CD4-positive, alpha-beta memory T cell (primary cell): ENCODE measurements around the gene HS6ST3. TPM values are rescaled to one million over a fixed set of nuclear protein-coding genes. Genes with fewer than 3 reads are reported as not detected.

Source experiments
- CTCF ChIA-PET: fragments of 350-600 bp; sonication (Branson Sonifier 250); formaldehyde crosslinking; loops from one replicate; lab custom pipeline; 2021; ENCODE audit warnings: inconsistent platforms; ENCODE audit not compliant: partially characterized antibody; lab: Charles Lee
- POLR2A ChIA-PET: fragments of 350-600 bp; sonication (Branson Sonifier 250); formaldehyde crosslinking; loops from one replicate; lab custom pipeline; 2021; ENCODE audit not compliant: partially characterized antibody; lab: Charles Lee
- DNase-seq, 5 donors: peaks; one replicate each; pipeline versions ENCODE4 v3.0.0 to v3.0.0-alpha.2; 2020 to 2022; ENCODE audit warnings: mixed read lengths in 1 of 5
- H3K27ac ChIP-seq: one replicate; pipeline ENCODE4 v1.7.0; 2013; ENCODE audit warnings: low read depth, low read length
- H3K27me3 ChIP-seq: 2 replicates; pipeline ENCODE4 v1.7.0; 2013; ENCODE audit warnings: mild to moderate bottlenecking, low read length, moderate library complexity; ENCODE audit not compliant: insufficient read depth
- H3K36me3 ChIP-seq: 2 replicates; pipeline ENCODE4 v1.7.0; 2013; ENCODE audit warnings: mild to moderate bottlenecking, low read length, moderate library complexity; ENCODE audit not compliant: insufficient read depth
- H3K4me1 ChIP-seq: 2 replicates; pipeline ENCODE4 v1.7.0; 2013; ENCODE audit warnings: mild to moderate bottlenecking, low read length, moderate library complexity; ENCODE audit not compliant: insufficient read depth
- H3K4me3 ChIP-seq, 2 donors: one replicate each; pipeline ENCODE4 v1.7.0; 2013; ENCODE audit warnings: low read length in 2 of 2, mild to moderate bottlenecking in 1 of 2
- H3K9me3 ChIP-seq, 2 donors: one replicate each; pipeline ENCODE4 v1.7.0; 2013; ENCODE audit warnings: low read length in 2 of 2, control low read depth in 1 of 2; ENCODE audit not compliant: control insufficient read depth in 1 of 2
- H3K27ac Mint-ChIP-seq, 7 donors: one replicate each; pipeline ENCODE4 v1.8.0; 2020 to 2021; ENCODE audit warnings: mixed read lengths in 7 of 7, mild to moderate bottlenecking in 6 of 7, inconsistent platforms in 3 of 7, moderate library complexity in 3 of 7
- H3K27me3 Mint-ChIP-seq, 2 donors: one replicate each; pipeline ENCODE4 v1.8.0; 2020 to 2021; ENCODE audit warnings: mixed read lengths in 2 of 2
- H3K36me3 Mint-ChIP-seq, 2 donors: one replicate each; pipeline ENCODE4 v1.8.0; 2020 to 2021; ENCODE audit warnings: mixed read lengths in 2 of 2, inconsistent platforms in 1 of 2, mild to moderate bottlenecking in 1 of 2
- H3K4me1 Mint-ChIP-seq, 4 donors: one replicate each; pipeline ENCODE4 v1.8.0; 2020 to 2021; ENCODE audit warnings: mixed read lengths in 4 of 4, mild to moderate bottlenecking in 1 of 4
- H3K4me3 Mint-ChIP-seq, 8 donors: one replicate each; pipeline ENCODE4 v1.8.0; 2020 to 2021; ENCODE audit warnings: mixed read lengths in 8 of 8, mild to moderate bottlenecking in 7 of 8, moderate library complexity in 6 of 8, inconsistent platforms in 3 of 8
- H3K9me3 Mint-ChIP-seq, 8 donors: one replicate each; pipeline ENCODE4 v1.8.0; 2020 to 2021; ENCODE audit warnings: mixed read lengths in 8 of 8, mild to moderate bottlenecking in 5 of 8, inconsistent platforms in 3 of 8, moderate library complexity in 1 of 8
- intact Hi-C: fragments of 100-400 bp; cut with micrococcal nuclease; formaldehyde crosslinking; loops from one replicate; pipeline ENCODE4 v1.15.1; 2023
- polyA plus RNA-seq, 2 donors: library from polyadenylated mRNA; unstranded; fragments of 300-500 nt; fragmentation: Illumina TruSeq; gene quantifications; one replicate each; pipeline ENCODE4 v1.2.3, GENCODE V29; 2021
- total RNA-seq, 2 experiments: library from RNA; stranded (reverse); gene quantifications; one replicate each; pipeline ENCODE4 v1.2.3, GENCODE V29; 2021

Gene HS6ST3
- total and polyA plus RNA-seq, 4 experiments from 2014 or later: not detected

- H3K4me3 ChIP-seq: no peak overlapping the region
- H3K27me3 Mint-ChIP-seq: no peaks in the 10 kb centered on the region
- peaks cover 0 to 6% (median 1%) of the 10 kb centered on the region in 8 donors for H3K9me3 Mint-ChIP-seq
- H3K27me3 ChIP-seq: no peaks in the 10 kb centered on the region
- intact Hi-C loops: no loop called here
- CTCF ChIA-PET: no interaction called here
- H3K36me3 Mint-ChIP-seq: no peaks in the 10 kb centered on the region
- POLR2A ChIA-PET: no interaction called here
- no peak for DNase-seq
- H3K4me3 Mint-ChIP-seq: no peak overlapping the region
- no peak overlapping the region for H3K27ac Mint-ChIP-seq
- H3K36me3 ChIP-seq: no peaks in the 10 kb centered on the region
- H3K4me1 ChIP-seq: no peaks in the 10 kb centered on the region
- H3K27ac ChIP-seq: no peak overlapping the region
- H3K9me3 ChIP-seq: no peaks in the 10 kb centered on the region
- H3K4me1 Mint-ChIP-seq: no peaks in the 10 kb centered on the region
Observed at GRCh38 chr13:96377835-96378234, 287.9 kb downstream of the HS6ST3 start.

DNA sequence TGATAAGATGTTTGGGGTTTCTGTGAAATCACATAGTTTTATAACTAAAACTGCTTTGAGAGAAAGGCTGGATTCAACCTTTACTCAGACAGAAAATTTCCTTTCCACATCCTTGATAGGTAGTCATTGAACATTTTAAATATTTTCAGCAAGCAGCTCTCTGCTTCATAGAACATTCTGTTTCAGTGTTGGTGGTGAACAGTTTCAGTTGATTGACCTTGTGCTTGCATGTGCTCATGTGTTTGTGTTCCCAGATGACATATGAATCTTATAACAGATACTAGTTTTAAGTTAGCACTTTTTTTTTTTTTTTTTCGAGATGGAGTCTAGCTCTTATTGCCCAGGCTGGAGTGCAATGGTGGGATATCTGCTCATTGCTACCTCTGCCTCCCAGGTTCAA is 290.1 kb downstream of the HS6ST3 start:
- H3K4me1 Mint-ChIP-seq: no peaks in the 10 kb centered on the region
- POLR2A ChIA-PET: no interaction called here
- no peak overlapping the region for H3K27ac Mint-ChIP-seq

DNA sequence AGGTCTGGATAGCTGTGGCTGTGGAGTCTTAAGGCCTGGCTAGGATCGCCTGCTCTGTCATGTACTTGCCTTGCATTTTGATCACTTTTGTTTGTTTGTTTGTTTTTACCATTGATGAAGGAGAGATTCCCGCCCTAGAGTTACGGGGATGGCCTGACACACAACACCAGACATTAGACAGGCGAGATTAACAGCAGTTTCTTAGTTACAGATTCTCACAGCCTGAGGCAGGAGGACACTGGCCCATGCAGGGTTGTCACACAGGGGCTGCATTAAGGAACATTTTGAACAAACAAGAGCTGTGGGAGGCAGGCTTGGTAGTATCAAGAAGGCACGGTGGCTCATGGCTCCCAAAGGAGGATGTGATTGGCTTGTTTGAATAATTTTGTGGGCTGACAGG is 291.8 kb downstream of the HS6ST3 start:
- H3K4me1 Mint-ChIP-seq: no peaks in the 10 kb centered on the region
- no peak for DNase-seq
- CTCF ChIA-PET: no interaction called here
- Histone ChIP-seq H3K27me3 (no peaks in the 10 kb centered on the region), H3K9me3 (no peaks in the 10 kb centered on the region), H3K4me1 (no peaks in the 10 kb centered on the region), H3K27ac (no peak overlapping the region), H3K36me3 (no peaks in the 10 kb centered on the region), H3K4me3 (no peak overlapping the region)
- H3K27ac Mint-ChIP-seq: no peak overlapping the region
- peak overlapping the region in 1 of 8 donors; percentile 5 for H3K4me3 Mint-ChIP-seq
- POLR2A ChIA-PET: no interaction called here
- H3K9me3 Mint-ChIP-seq: peaks cover 0 to 7% (median 3%) of the 10 kb centered on the region in 8 donors
- intact Hi-C loops: no loop called here
- H3K27me3 Mint-ChIP-seq: no peaks in the 10 kb centered on the region
- no peaks in the 10 kb centered on the region for H3K36me3 Mint-ChIP-seq

More for the DNA sequence above, 290.1 kb downstream of the HS6ST3 start:
- H3K4me3 ChIP-seq: no peak overlapping the region
- no peaks in the 10 kb centered on the region for H3K27me3 ChIP-seq
- Mint-ChIP-seq H3K27me3 (no peaks in the 10 kb centered on the region), H3K9me3 (peaks cover 0 to 7% (median 3%) of the 10 kb centered on the region in 8 donors), H3K36me3 (no peaks in the 10 kb centered on the region), H3K4me3 (no peak overlapping the region)
- H3K27ac ChIP-seq: no peak overlapping the region
- H3K36me3 ChIP-seq: no peaks in the 10 kb centered on the region
- intact Hi-C loops: no loop called here
- no peak for DNase-seq
- CTCF ChIA-PET: no interaction called here
- no peaks in the 10 kb centered on the region for H3K9me3 ChIP-seq
- H3K4me1 ChIP-seq: no peaks in the 10 kb centered on the region

DNA sequence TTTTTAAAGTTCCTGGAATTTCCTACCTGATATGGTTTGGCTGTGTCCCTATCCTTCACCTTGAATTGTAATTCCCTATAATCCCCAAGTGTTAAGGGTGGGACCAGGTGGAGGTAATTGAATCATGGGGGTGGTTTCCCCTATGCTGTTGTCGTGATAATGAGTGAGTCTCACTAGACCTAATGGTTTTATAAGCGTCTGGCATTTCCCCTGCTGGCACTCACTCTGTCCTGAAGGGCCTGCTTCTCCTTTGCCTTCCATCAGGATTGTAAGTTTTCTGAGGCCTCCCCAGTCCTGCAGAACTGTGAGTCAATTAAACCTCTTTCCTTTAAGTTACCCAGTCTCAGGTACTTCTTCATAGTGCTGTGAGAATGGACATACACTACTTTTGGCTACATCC is 298.7 kb downstream of the HS6ST3 start:
- intact Hi-C loops: no loop called here
- H3K9me3 ChIP-seq: no peaks in the 10 kb centered on the region
- H3K4me3 ChIP-seq: no peak overlapping the region
- H3K4me1 ChIP-seq: no peaks in the 10 kb centered on the region
- no peak for DNase-seq
- no peak overlapping the region for H3K4me3 Mint-ChIP-seq
- no peaks in the 10 kb centered on the region for H3K4me1 Mint-ChIP-seq
- H3K27me3 ChIP-seq: no peaks in the 10 kb centered on the region
- ChIA-PET POLR2A (no interaction called here), CTCF (no interaction called here)
- H3K27ac ChIP-seq: no peak overlapping the region
- H3K9me3 Mint-ChIP-seq: peaks cover 0 to 10% (median 6%) of the 10 kb centered on the region in 8 donors
- H3K36me3 ChIP-seq: no peaks in the 10 kb centered on the region
- no peaks in the 10 kb centered on the region for H3K27me3 Mint-ChIP-seq
- no peaks in the 10 kb centered on the region for H3K36me3 Mint-ChIP-seq
- H3K27ac Mint-ChIP-seq: no peak overlapping the region

DNA sequence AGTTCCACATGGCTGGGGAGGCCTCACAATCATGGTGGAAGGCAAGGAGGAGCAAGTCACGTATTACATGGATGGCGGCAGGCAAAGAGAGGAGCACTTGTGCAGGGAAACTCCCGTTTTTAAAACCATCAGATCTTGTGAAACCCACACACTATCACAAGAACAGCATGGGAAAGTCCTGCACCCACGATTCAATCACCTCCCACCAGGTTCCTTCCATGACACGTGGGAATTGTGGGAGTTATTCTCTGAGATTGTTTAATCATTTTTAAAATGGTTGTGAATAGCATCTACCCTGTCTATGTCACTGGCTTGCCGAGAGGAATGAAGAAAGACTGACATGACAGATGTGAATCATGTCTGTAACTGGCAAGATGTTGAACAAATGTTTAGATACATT is 301.7 kb downstream of the HS6ST3 start:
- H3K27me3 Mint-ChIP-seq: no peaks in the 10 kb centered on the region
- H3K4me1 Mint-ChIP-seq: no peaks in the 10 kb centered on the region
- Histone ChIP-seq H3K27ac (no peak overlapping the region), H3K9me3 (no peaks in the 10 kb centered on the region), H3K4me3 (no peak overlapping the region), H3K27me3 (no peaks in the 10 kb centered on the region), H3K36me3 (no peaks in the 10 kb centered on the region), H3K4me1 (no peaks in the 10 kb centered on the region)
- intact Hi-C loops: no loop called here
- H3K36me3 Mint-ChIP-seq: no peaks in the 10 kb centered on the region
- peaks cover 0 to 9% (median 3%) of the 10 kb centered on the region in 8 donors for H3K9me3 Mint-ChIP-seq
- ChIA-PET CTCF (no interaction called here), POLR2A (no interaction called here)
- no peak overlapping the region for H3K4me3 Mint-ChIP-seq
- no peak overlapping the region for H3K27ac Mint-ChIP-seq
- DNase-seq: no peak

- Histone ChIP-seq H3K36me3 (no peaks in the 10 kb centered on the region), H3K9me3 (no peaks in the 10 kb centered on the region), H3K27me3 (no peaks in the 10 kb centered on the region), H3K4me3 (no peak overlapping the region), H3K4me1 (no peaks in the 10 kb centered on the region), H3K27ac (no peak overlapping the region)
- no peak overlapping the region for H3K4me3 Mint-ChIP-seq
- no peaks in the 10 kb centered on the region for H3K27me3 Mint-ChIP-seq
- H3K36me3 Mint-ChIP-seq: no peaks in the 10 kb centered on the region
- ChIA-PET POLR2A (no interaction called here), CTCF (no interaction called here)
- H3K27ac Mint-ChIP-seq: no peak overlapping the region
- H3K4me1 Mint-ChIP-seq: no peaks in the 10 kb centered on the region
- intact Hi-C loops: no loop called here
- no peak for DNase-seq
- peaks cover 0 to 5% (median 1%) of the 10 kb centered on the region in 8 donors for H3K9me3 Mint-ChIP-seq
Observed at GRCh38 chr13:96397807-96398206, 307.9 kb downstream of the HS6ST3 start.

GRCh38 chr13:96398486-96398885 is 308.6 kb downstream of the HS6ST3 start:
- no peak overlapping the region for H3K27ac Mint-ChIP-seq
- H3K36me3 Mint-ChIP-seq: no peaks in the 10 kb centered on the region
- H3K4me1 ChIP-seq: no peaks in the 10 kb centered on the region
- H3K27me3 ChIP-seq: no peaks in the 10 kb centered on the region
- ChIA-PET CTCF (no interaction called here), POLR2A (no interaction called here)
- H3K4me3 Mint-ChIP-seq: no peak overlapping the region
- no peaks in the 10 kb centered on the region for H3K9me3 ChIP-seq
- DNase-seq: no peak
- H3K27ac ChIP-seq: no peak overlapping the region
- no peak overlapping the region for H3K4me3 ChIP-seq
- H3K36me3 ChIP-seq: no peaks in the 10 kb centered on the region
- H3K9me3 Mint-ChIP-seq: peaks cover 0 to 5% (median 1%) of the 10 kb centered on the region in 8 donors
- no peaks in the 10 kb centered on the region for H3K4me1 Mint-ChIP-seq
- no peaks in the 10 kb centered on the region for H3K27me3 Mint-ChIP-seq
- intact Hi-C loops: no loop called here

DNA sequence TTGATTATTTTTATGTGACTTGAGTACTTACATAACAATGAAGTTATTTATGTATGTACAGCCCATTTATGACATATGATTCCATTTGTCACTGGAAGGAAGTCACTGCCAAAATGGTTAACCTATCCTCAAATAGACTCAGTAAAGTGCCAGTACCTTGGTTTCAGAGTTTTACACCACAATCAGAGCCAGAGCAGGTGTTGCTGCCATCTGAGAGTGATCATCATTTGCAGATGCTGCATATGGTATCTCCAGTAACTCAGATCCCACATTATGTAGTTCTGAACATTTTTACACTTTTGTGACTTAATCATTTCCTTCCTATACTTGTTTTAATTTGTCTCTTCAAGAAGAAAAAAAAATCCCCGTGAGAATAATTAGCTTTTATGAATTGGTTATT is 313.3 kb downstream of the HS6ST3 start:
- H3K4me1 Mint-ChIP-seq: no peaks in the 10 kb centered on the region
- no peaks in the 10 kb centered on the region for H3K27me3 ChIP-seq
- ChIA-PET CTCF (no interaction called here), POLR2A (no interaction called here)
- no peaks in the 10 kb centered on the region for H3K4me1 ChIP-seq
- peaks cover 0 to 2% of the 10 kb centered on the region in 2 donors for H3K27me3 Mint-ChIP-seq
- no peaks in the 10 kb centered on the region for H3K36me3 ChIP-seq
- no peak overlapping the region for H3K27ac ChIP-seq
- no peaks in the 10 kb centered on the region for H3K36me3 Mint-ChIP-seq
- DNase-seq: no peak
- no peak overlapping the region for H3K4me3 Mint-ChIP-seq
- H3K9me3 ChIP-seq: no peaks in the 10 kb centered on the region
- peaks cover 0 to 4% (median 1%) of the 10 kb centered on the region in 8 donors for H3K9me3 Mint-ChIP-seq
- intact Hi-C loops: no loop called here
- no peak overlapping the region for H3K4me3 ChIP-seq
- no peak overlapping the region for H3K27ac Mint-ChIP-seq
